GM19372 (cell line): Measurements from ENCODE around the gene JPH3.

Experiments
- ATAC-seq: cut with Tn5 transposase; IDR thresholded peaks from one replicate; pipeline ENCODE4 v1.9.1; 2021; ENCODE audit warnings: mild to moderate bottlenecking, low read depth, moderate library complexity; ENCODE audit not compliant: unreplicated experiment

JPH3 gene

DNA sequence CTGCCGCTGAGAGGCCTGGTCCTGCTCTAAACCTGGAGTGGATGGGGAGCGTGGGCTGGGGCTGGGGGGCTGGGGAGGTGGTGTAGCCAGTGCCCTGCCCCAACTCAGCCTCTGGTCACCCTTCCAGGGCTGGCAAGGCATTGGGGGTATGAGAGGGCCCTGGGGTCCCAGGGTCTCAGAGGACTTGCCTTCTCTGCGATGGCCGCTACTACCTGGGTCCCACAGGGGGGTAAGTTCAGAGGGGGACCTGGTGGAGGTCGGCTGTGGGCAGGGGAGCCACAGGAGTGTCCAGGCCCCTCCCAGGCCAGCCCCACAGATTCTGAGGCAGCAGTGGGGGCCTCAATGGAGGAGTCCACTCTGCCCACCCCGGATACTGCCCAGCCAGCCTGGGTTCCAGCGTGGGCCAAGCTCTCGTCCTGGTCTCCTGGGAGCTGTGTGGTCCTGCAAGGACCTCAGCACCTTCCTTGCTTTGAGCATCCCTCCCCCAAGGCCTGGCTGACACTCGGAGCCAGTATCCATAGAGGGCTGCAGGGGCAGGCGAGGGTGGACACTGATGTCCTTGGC lies 20.5 kb downstream of the JPH3 start:
- no peak for ATAC-seq

DNA sequence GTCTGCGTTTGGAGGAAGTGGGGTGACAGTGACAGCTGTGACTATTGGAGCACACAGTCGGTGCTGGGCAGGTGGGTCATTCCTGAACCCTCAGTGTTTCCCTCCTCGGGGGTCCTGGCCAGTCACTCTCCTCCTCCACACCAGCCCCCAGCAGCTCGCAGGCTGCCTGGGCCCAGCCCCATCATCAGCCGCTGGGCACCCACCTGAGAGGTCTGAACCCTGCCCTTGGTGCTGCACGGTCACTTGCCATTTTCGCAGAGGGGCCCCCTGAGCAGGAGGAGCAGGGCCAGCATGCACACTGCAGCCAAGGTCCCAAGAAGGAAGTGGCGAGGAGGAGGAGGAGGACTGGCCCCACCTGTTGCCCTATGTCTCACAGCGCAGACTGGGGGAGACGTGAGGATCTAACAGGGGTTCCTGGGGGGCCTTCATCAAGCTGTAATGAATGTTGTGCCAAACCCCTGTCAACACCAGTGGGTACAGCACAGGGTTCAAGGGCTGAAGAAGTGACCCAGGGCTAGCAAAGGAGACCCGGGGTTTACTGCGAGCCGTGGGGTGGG lies 23.0 kb downstream of the JPH3 start:
- no peak for ATAC-seq

DNA sequence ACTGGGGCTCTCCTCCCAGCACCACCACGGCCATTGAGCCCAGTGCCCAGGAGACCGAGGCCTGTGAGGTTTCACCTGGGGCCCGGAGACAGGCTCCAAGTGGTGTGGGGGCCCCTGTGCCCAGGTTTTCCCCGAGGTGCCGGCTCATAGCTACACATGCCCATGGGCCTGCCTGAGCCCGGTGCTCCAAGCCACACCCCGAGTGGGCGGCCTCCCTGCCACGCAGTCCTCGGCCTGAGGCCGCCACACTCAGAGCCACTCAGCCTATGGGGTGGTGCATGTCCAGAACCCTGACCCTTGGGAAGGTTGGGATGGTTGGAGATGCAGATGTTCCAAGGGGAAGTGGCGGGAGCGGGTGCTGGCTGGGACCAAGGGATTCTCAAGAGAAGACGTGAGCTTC lies 24.1 kb downstream of the JPH3 start:
- ATAC-seq: no peak

DNA sequence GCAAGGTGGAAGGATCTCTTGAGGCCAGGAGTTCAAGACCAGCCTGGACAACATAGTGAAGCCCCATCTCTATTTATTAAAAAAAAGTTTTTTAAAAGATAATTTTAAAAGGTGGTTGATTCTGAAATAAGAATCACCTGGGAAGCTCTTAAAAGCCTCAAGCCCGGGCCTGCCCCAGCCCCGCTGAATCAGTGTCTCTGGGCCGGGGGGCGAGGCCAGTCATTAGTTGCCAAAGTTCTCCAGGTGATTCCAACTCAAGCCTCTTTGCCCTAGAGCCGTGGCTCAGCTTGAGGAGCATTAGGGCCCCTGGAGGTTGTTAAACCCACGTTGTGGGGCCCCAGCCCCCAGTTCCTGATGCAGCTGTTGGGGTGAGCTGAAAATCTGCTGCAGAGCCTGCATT lies 24.6 kb downstream of the JPH3 start:
- ATAC-seq: no peak

DNA sequence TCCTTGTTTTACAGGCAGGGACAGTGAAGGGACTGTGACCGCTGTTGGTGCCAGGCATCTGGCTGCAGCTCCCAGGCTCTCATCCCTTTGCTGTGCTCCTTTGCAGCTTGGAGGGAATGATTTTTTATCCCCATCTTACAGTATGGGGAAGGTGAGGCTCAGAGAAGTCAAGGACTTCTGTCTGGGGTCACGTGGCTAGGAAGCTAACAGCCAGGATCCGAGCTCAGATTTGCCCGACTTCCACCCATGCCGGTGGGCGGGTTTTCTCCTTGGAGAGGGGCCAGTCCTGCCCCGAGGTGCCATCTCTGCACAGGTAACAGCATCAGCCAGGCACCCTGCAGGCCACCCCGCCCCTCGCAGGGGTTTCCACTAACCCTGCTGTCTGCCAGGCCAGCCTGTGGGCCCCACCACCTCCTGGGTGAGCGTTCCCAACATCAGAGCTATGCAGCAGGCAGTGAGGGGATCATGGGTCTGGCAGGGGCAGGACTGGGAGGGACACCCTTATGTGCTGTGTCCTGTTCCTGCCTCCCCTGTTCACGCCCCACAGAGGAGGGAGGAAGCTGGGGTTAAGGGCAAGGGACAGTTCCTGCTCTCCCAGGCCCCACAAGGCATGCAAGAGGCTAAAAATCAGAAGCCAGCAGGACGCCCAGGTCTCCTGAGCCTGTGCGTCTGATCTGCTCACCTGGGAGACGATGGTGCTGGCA lies 25.4 kb downstream of the JPH3 start:
- no peak for ATAC-seq

DNA sequence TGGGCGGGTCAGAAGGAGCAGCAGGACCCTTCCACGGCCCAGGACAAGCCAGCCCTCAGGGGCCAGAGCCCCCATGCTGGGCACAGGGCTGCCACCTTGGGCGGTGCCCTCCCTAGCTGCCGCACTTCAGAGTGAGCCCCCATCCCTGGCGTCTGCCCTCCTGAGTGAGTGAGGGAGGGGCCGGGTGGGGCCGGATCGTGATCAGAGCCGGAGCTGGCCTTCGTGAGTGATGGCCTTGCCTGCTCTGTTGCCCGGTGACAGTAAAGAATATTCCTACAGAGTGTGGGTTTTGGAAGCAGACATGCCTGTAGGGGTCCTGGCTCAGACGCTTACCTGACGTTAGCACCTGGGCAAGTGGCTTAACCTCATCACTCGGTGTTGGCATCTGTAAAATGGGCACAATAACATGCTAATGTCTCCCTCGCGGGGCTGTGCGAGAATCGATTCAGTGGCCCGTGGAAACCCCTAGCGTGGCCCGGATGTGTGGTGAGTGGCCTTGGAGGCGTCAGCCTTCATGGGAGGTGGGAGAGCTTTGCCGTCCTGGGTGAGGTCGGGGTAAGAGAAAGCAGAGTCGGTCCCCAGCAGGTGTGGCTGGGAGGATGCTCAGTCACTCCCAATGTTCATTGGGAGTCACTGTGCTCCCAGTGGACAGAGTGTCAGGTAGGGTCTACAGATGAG lies 26.1 kb downstream of the JPH3 start:
- ATAC-seq: no peak

DNA sequence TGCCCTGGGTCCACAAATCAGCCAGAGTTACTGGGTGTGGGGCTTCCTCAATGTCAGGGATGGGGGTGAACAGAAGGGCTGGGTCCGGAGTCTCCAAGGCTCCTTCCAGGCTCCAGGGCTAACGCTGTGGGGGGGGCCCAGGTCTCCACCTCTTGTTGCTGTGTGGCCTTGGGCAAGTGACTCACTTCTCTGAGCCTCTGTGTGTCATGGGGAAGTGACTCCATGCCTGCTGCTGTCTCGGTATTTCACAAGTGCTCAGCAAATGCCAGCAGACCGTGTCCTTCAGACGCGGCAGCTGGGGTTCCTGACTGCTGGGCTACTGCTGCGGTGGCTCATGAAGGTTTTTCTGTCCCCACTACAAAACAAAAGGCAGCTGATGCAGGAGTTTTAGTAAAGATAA lies 26.6 kb downstream of the JPH3 start:
- no peak for ATAC-seq

DNA sequence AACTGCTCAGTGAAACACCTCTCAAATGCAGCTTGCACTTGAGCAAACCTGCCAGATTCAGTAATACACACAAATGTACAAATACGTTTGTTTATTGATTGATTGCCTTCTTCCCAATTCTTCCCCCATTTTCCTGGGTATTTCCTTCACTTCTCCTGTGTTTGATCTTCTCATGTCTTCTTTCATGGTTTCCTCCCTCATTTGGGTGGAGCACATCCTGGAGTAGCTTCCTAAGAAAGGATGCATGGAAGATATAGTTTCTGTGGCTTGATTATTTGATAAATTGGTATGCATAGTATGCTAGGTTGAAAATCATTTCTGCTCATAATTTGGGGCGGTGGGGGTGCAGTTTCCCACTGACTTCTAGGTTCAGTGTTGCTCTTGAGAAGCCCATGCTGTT lies 28.8 kb downstream of the JPH3 start:
- ATAC-seq: no peak

DNA sequence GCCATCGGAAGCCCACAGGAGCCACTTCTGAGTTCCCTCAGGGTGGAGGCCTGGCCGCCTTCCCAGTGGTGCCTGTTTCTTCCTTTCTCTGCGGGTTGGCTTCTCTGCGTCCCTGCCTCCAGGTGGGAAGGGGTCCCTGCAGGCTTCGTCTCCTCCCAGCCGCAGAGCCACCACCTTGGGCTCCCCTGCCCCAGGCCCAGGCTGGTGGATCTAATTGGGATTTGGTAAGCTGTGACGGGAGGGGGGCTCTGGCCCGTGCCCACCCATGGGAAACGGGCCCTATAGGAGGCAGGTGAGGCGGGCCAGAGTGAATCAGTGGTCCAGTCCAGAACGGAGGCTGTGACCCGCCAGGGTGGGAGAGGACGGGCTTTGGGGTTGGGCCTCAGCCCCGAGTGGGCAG lies 32.1 kb downstream of the JPH3 start:
- no peak for ATAC-seq

DNA sequence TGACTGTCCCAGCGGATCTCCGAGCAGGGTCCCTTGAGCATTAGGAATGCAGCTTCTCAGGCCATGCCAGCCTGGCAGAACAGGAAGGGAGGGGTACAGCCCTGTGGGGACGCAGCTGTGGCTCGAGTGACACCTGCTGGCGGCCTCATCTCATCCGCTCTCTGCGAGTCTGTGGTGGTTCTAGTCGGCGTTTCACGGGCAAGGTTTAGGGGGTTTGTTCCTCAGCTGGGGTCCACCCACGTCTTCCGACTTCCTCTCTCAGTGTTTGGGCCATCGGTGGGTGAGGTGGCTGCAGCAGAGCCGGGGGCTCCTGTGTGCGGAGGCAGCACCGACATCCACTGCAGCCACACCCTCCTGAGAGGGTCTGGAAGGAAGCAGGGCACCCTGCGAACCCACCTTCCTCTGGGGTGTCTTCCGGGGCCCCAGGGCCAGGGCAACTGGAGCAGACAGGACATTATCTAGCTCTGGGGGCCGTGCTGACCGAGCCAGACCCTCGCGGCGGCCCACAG lies 33.3 kb downstream of the JPH3 start:
- ATAC-seq: no peak

DNA sequence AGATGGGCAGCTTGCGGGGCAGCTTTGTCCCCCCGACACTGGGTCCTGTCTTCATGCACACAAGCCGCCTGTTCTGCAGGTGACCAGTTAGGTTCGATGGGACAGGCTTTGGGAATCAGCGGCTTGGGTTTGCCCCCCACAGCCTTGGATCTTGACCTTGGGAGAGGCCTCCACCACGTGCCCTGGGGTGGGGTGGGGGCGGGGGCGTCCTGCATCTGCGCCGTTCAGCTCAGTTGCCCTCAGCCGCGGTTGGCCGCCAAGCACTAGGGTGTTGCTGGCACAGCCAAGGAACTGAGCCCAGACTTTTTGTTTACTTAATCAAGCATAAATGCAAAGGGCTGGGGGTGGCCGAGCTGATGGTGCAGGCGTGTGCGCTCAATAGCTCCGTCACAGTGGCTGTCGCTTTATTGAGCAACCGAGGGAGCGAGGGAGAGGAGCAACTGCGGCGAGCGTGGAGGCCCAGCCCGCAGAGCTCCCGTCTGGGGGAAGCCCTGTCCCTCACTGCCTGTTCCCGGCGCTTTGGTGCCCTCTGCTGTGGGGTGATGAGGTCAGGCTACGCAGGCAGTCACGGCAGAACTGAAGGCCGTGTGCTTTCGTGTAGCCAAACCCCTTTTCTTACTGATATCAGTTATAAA lies 33.9 kb downstream of the JPH3 start:
- no peak for ATAC-seq

DNA sequence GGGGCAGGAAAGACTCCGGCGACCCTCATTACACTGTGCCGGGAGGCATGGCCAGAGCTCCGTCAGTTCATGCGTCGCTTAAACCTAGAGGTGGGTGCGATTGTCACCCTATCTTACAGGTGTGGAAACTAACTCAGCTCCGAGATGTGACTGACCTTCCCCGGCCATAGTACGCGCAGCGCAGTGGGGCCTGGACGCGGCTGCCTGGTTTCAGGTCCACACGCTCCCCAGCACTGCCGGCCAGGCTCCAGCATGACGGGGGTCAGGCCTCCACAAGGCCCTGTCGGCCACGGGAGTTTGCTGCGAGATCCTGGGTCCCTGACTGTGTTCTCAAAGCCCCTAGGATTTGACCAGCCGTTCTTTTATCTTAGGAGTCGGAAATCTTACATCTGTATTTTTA lies 34.4 kb downstream of the JPH3 start:
- no peak for ATAC-seq

DNA sequence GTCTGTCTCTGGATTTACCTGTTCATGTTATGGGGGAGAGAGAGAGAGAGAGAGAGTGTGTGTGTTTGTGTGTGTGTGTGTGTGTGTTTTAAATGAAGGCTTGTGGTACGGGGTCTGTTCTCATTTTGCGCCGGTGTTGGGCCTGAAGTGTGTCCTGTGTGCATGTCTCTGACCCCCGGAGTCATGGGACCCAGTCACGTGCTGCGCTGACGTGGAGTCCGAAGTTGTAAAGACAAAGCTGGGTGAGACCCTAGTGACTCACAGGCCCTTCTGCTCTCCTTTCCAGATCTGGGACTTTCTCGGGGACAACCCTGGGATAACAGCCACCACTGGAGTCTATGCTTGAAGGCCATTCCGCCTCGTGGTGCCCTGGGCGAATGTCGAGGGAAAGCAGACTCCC lies 35.0 kb downstream of the JPH3 start:
- no peak for ATAC-seq

DNA sequence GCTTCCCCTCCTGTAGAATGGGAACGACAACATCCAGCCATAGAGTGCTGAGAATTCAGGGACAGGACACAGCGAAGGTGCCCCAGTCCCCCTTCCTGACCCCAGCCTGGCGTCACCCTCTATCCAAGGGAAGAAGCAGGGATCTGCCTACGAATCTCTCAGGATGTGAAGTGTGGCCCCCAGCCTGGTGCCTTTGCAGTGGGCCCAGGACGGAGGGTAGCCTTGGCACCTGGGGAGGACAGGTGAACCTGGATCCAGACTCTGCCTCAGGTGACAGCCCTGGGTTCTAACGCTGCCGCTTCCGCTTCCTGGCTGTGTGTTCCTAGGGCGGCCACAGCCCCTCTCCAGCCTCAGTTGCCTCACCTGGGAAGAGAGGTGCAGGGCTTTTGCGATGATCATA lies 36.4 kb downstream of the JPH3 start:
- ATAC-seq: no peak

DNA sequence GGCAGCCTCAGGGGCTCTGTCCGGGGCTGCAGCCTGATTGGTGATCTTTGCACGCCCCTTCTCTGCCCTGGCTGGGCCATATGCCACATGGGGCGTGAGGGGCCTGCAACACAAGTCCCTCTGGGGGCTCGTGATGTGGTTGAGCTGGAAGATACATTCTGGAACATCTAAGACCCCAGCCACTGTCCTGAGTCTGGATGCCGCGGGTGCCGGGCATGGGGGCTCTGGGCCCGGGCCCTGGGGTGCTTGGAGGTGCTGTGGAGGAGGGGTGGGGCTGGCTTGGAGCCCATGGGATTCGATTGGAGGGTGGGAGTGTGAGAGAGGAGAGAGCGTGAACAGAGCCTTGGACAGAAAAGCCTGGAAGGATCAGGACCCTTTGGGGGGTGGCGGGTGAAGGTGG lies 39.4 kb downstream of the JPH3 start:
- ATAC-seq: no peak

DNA sequence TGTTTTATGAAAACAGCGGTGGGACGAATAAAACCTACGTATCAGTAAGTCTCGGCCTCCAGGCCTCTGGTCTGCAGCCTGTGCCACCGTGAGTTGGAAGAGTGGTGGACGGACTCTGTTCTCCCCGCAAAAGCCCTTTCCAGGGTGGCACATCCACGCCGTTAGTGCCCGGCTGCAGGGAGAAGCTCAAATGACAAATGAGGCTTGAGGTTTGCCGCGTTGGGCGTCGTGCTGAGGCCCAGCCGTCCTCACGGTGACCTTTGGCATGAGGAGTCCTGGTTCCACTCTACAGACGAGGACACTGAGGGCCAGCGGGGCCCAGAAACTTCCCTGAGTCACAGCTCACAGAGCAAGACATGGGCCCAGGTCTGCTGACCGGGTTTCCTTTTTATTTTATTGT lies 40.2 kb downstream of the JPH3 start:
- ATAC-seq: no peak

DNA sequence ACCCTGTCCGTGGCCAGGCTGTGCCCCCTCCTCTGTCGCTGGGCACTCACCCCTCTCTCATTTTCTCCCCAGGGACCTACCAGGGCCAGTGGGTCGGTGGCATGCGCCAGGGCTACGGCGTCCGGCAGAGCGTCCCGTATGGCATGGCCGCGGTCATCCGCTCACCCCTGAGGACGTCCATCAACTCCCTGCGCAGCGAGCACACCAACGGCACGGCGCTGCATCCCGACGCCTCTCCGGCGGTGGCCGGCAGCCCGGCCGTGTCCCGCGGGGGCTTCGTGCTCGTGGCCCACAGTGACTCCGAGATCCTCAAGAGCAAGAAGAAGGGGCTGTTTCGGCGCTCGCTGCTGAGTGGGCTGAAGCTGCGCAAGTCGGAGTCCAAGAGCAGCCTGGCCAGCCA lies 41.9 kb downstream of the JPH3 start:
- no peak for ATAC-seq

DNA sequence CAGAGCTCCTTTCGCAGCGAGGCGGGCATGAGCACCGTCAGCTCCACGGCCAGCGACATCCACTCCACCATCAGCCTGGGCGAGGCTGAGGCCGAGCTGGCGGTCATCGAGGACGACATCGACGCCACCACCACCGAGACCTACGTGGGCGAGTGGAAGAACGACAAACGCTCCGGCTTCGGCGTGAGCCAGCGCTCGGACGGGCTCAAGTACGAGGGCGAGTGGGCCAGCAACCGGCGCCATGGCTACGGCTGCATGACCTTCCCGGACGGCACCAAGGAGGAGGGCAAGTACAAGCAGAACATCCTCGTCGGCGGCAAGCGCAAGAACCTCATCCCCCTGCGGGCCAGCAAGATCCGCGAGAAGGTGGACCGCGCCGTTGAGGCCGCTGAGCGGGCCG lies 42.3 kb downstream of the JPH3 start:
- ATAC-seq: no peak

DNA sequence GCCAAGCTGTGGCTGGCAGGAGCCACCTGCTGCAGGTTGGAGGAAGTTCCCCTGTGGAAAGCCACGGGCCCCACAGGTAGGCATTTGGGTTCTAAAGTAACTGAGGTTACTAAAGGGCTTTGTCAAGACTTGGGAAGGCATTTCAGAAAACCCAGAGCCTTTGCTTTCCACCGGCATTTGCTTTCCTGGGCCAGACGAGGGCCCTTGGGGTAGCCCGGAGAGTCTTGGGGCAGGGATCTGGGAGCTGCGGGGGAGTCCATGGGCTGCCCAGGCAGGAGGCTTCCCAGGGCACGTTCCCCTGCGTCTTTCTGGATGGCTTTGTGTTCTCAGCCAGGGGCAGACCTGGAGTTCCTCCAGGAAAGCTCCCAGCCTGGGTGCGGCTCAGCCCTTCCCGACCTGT lies 43.5 kb downstream of the JPH3 start:
- ATAC-seq: no peak

DNA sequence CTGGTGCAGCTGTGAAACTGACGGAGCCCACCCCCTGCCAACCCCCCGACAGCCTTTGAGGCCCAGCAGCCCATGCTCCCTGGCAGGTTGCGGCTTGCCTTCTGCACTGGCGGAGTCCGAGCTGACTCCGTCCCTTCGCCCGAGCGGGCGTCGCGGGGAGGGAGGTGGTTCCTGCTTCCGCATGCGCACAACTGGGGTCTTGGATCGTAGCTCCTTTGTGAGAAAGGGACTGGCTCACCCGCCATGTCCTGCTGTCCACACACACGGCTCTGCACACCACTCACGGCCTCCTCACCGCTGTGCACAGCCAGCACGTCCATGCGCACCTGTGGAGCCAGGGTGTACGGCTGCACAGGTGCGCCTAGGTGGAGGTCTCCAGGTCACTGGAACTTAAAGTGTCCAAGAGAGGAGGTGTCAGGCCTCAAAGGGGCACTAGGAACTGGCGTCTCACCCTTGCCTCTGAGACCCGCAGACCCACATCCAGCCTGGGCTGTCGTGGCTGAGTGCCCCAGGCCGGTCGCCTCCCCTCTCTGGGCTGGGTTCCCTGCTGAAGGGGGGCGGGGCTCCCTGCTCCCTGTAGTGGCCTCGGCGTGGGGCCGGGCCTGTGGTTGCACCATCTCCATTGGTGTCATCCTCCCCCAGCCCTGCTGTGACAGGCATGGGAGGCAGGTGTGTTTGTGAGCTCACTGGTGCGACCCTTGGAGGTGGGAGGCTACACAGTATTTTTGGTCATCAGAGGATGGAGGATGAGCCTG lies 45.3 kb downstream of the JPH3 start:
- no peak for ATAC-seq

DNA sequence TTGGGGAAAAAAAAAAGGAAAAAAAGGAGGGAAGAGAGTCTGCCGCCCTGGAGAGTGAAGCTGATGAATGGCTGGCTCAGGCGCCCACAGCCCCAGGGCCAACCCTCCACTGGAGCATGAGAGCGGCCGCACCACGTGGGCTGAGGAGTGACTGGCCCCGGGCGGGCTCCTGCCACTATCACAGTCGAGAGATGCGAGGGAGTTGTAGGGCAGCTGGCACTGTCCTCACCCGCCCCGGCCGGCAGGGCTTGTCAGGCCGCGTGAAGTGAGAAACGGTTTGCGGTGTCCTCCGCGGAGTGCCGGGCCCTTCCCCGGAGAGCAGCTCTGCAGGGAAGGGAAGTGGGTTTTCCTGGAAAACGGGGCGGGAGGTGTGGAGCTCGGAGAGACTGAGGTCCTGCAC lies 45.9 kb downstream of the JPH3 start:
- no peak for ATAC-seq
